ENCODE results near the gene RYR2. TPM values are rescaled to one million over a fixed set of nuclear protein-coding genes. Genes with fewer than 3 reads are reported as not detected.
A peak's percentile ranks its signal among the peaks of the same experiment; 100 is the strongest.

The RYR2 gene
- total RNA-seq, 2 donors from 2014 or later: 392 to 756 TPM

GRCh38 chr1:237684236-237684635 lies 642.3 kb downstream of the RYR2 start:
- Histone ChIP-seq H3K4me1 (peaks cover 0 to 7% of the 10 kb centered on the region in 2 donors), H3K9me3 (no peaks in the 10 kb centered on the region), H3K27me3 (no peaks in the 10 kb centered on the region), H3K27ac (no peak overlapping the region), H3K36me3 (no peaks in the 10 kb centered on the region), H3K4me3 (no peak overlapping the region)
- DNase-seq (ENCODE audit: low spot score): no peak
- TF ChIP-seq, protein P1, sequence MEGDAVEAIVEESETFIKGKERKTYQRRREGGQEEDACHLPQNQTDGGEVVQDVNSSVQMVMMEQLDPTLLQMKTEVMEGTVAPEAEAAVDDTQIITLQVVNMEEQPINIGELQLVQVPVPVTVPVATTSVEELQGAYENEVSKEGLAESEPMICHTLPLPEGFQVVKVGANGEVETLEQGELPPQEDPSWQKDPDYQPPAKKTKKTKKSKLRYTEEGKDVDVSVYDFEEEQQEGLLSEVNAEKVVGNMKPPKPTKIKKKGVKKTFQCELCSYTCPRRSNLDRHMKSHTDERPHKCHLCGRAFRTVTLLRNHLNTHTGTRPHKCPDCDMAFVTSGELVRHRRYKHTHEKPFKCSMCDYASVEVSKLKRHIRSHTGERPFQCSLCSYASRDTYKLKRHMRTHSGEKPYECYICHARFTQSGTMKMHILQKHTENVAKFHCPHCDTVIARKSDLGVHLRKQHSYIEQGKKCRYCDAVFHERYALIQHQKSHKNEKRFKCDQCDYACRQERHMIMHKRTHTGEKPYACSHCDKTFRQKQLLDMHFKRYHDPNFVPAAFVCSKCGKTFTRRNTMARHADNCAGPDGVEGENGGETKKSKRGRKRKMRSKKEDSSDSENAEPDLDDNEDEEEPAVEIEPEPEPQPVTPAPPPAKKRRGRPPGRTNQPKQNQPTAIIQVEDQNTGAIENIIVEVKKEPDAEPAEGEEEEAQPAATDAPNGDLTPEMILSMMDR (IDR thresholded peaks at IDR 0.05): no peak

DNA sequence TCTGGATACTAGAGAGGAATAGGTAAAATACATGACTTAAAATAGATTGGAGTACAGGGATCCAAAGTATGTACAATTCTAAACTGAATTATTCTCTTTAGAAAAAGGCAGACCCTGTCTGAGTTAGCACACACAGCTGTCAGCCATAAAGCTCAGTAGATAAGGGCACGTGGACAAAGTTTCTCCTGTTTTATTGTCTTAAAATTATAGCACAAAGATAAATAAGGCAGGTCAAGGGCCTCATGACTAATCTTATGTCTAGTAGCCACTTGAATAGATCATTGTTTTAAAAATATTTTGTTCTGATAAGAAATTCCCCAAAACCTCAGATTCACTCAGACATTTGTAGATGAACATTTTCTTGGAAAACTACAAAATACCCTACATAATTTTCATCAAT lies 643.6 kb downstream of the RYR2 start:
- Histone ChIP-seq H3K27ac (no peak overlapping the region), H3K9me3 (no peaks in the 10 kb centered on the region), H3K4me3 (no peak overlapping the region), H3K4me1 (peaks cover 0 to 7% of the 10 kb centered on the region in 2 donors), H3K27me3 (no peaks in the 10 kb centered on the region), H3K36me3 (no peaks in the 10 kb centered on the region)
- no peak for DNase-seq (ENCODE audit: low spot score)
- TF ChIP-seq, protein P1 (IDR thresholded peaks at IDR 0.05): no peak

DNA sequence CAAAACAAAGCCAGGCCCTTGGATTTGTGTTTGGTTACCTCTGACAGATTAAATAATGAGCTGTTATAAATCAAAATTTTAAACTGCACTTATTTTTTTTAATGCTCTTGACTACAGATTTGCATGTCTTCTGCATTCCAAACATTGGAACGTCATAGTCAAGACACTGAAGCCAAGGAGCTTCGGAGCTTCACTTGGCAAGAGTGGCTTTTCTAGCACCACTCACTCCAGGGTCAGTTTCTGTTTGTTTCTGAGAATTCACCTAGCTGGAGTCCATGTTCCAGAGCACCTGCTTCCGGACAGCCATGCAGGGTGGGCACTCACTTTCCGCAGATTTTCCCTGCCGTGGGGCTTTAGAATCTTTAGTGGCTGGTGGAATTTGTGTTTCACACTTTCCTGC lies 645.8 kb downstream of the RYR2 start:
- Histone ChIP-seq H3K27ac (no peak overlapping the region), H3K9me3 (no peaks in the 10 kb centered on the region)

GRCh38 chr1:237690656-237691055 lies 648.7 kb downstream of the RYR2 start:
- TF ChIP-seq, protein P1 (IDR thresholded peaks at IDR 0.05): no peak
- no peak overlapping the region for H3K27ac ChIP-seq
- H3K27me3 ChIP-seq: no peaks in the 10 kb centered on the region
- H3K4me1 ChIP-seq: peaks cover 0 to 18% of the 10 kb centered on the region in 2 donors
- H3K4me3 ChIP-seq: no peak overlapping the region
- no peak for DNase-seq (ENCODE audit: low spot score)
- no peaks in the 10 kb centered on the region for H3K9me3 ChIP-seq
- peaks cover 7% of the 10 kb centered on the region for H3K36me3 ChIP-seq

More for the DNA sequence above, 645.8 kb downstream of the RYR2 start:
- Histone ChIP-seq H3K36me3 (peaks cover 7% of the 10 kb centered on the region), H3K4me1 (peaks cover 0 to 13% of the 10 kb centered on the region in 2 donors), H3K27me3 (no peaks in the 10 kb centered on the region), H3K4me3 (no peak overlapping the region)
- no peak for DNase-seq (ENCODE audit: low spot score)
- TF ChIP-seq, protein P1 (IDR thresholded peaks at IDR 0.05): no peak

- TF ChIP-seq, protein P1 (IDR thresholded peaks at IDR 0.05): no peak
- no peak for DNase-seq (ENCODE audit: low spot score)
- H3K4me1 ChIP-seq: peaks cover 0 to 24% of the 10 kb centered on the region in 2 donors
- H3K27me3 ChIP-seq: no peaks in the 10 kb centered on the region
- peak overlapping the region in 1 of 2 donors; percentile 20 for H3K27ac ChIP-seq
- peaks cover 7% of the 10 kb centered on the region for H3K36me3 ChIP-seq
- no peaks in the 10 kb centered on the region for H3K9me3 ChIP-seq
- no peak overlapping the region for H3K4me3 ChIP-seq
Measured at GRCh38 chr1:237692255-237692654, 650.3 kb downstream of the RYR2 start.

DNA sequence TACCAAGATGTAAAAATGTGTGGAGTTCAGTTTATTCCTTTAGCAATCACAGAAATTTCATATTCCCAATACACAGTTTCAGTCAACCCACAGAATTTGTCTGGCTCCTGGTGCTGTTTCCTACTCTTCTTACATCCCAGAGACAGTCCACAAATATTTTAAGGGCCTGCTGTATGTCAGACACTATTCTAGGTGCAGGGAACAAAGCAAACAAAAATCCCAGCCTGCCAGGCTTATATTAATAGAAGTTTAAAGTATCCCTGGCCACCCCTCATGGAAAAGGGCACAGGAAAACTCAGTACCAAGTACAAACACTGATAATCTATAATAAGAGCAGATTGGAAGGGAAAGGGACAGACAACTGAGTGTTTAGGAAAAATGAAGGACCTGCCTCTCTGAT lies 653.9 kb downstream of the RYR2 start:
- no peaks in the 10 kb centered on the region for H3K9me3 ChIP-seq
- H3K27me3 ChIP-seq: no peaks in the 10 kb centered on the region
- H3K27ac ChIP-seq: peak overlapping the region in 1 of 2 donors; percentile 83
- peaks cover 10% of the 10 kb centered on the region for H3K36me3 ChIP-seq
- no peak for DNase-seq (ENCODE audit: low spot score)
- TF ChIP-seq, protein P1 (IDR thresholded peaks at IDR 0.05): no peak
- H3K4me3 ChIP-seq: no peak overlapping the region
- peaks cover 0 to 17% of the 10 kb centered on the region in 2 donors for H3K4me1 ChIP-seq
